ENCODE data around the gene C16orf89.
A peak's percentile ranks its signal among the peaks of the same experiment; 100 is the strongest.
"Not testable (repeated sequence)": the region's sequence is repeated elsewhere in the genome, so short reads cannot be mapped to it uniquely, and the experiment has no call there.

Gene C16orf89

GRCh38 chr16:5062051-5062450 is 3.7 kb downstream of the C16orf89 start:
- no peak for DNase-seq

GRCh38 chr16:5060073-5060641 is 5.6 kb downstream of the C16orf89 start:
- no peak for DNase-seq

GRCh38 chr16:5059386-5060072 is 6.2 kb downstream of the C16orf89 start:
- no peak for DNase-seq

- DNase-seq: no peak
Observed at GRCh38 chr16:5058476-5058875, 7.3 kb downstream of the C16orf89 start.

GRCh38 chr16:5056352-5056751 is 9.4 kb downstream of the C16orf89 start:
- DNase-seq: peak in 1 of 56 donors; percentile 11

- DNase-seq: no peak
Observed at GRCh38 chr16:5054876-5055865, 10.6 kb downstream of the C16orf89 start.

GRCh38 chr16:5046914-5047313 is 18.8 kb downstream of the C16orf89 start:
- DNase-seq: no peak

GRCh38 chr16:5045499-5046115 is 20.1 kb downstream of the C16orf89 start:
- DNase-seq: no peak

GRCh38 chr16:5044581-5044980 is 21.2 kb downstream of the C16orf89 start:
- not testable (repeated sequence) for DNase-seq

GRCh38 chr16:5044011-5044540 is 21.7 kb downstream of the C16orf89 start:
- no peak for DNase-seq

GRCh38 chr16:5042574-5043171 is 23.1 kb downstream of the C16orf89 start:
- DNase-seq: peak in 1 of 56 donors; percentile 29

- no peak for DNase-seq
Observed at GRCh38 chr16:5041600-5042133, 24.1 kb downstream of the C16orf89 start.

- no peak for DNase-seq
Observed at GRCh38 chr16:5040451-5040850, 25.3 kb downstream of the C16orf89 start.

- peak in 18 of 56 donors; percentile 21 to 61 (median 38) for DNase-seq
Observed at GRCh38 chr16:5036228-5037156, 29.3 kb downstream of the C16orf89 start.

- DNase-seq: no peak
Observed at GRCh38 chr16:5035909-5036227, 29.9 kb downstream of the C16orf89 start.

- DNase-seq: no peak
Observed at GRCh38 chr16:5034167-5034523, 31.6 kb downstream of the C16orf89 start.

GRCh38 chr16:5033256-5034166 is 32.2 kb downstream of the C16orf89 start, which contains the start of gene NAGPA:
TSS of gene NAGPA (minus strand) at chr16:5033935. CDS start at chr16:5033914, 21 bp downstream.
- DNase-seq: peak in 55 of 56 donors; percentile 26 to 94 (median 81)

GRCh38 chr16:5032748-5033167 is 33.0 kb downstream of the C16orf89 start:
- DNase-seq: no peak

Data from amygdala (tissue), 56 donors.